Keratinocyte (primary cell): ENCODE data around the gene GEN1. TPM values are rescaled to one million over a fixed set of nuclear protein-coding genes. Genes with fewer than 3 reads are reported as not detected.

Experiments used
- DNase-seq: peaks from one replicate; pipeline ENCODE4 v3.0.0-alpha.2; 2011; ENCODE audit warnings: low read depth, missing footprints, low spot score
- FAIRE-seq: peaks from 2 replicates; lab custom pipeline; 2011; peaks lifted over from hg19 to GRCh38; lab: Jason Lieb, UNC
- H2AFZ ChIP-seq: 2 replicates; pipeline ENCODE4 v1.6.0; 2012; ENCODE audit warnings: low read length, control low read depth, inconsistent platforms; ENCODE audit not compliant: control insufficient read depth
- H3K27ac ChIP-seq: 2 replicates; pipeline ENCODE4 v1.5.1; 2011; ENCODE audit warnings: low read length; ENCODE audit not compliant: control insufficient read depth, insufficient read depth
- H3K27me3 ChIP-seq: 3 replicates; pipeline ENCODE4 v1.6.0; 2011; ENCODE audit warnings: low read length; ENCODE audit not compliant: control insufficient read depth, insufficient read depth; ENCODE audit errors: extremely low read depth
- H3K36me3 ChIP-seq, 2 experiments: 2 replicates in 1 of 2; 3 replicates in 1 of 2; pipeline ENCODE4 v1.5.1; 2011; ENCODE audit warnings: low read length in 2 of 2, mild to moderate bottlenecking in 1 of 2; ENCODE audit not compliant: control insufficient read depth in 2 of 2, insufficient read depth in 2 of 2; ENCODE audit errors: extremely low read depth in 1 of 2
- H3K4me1 ChIP-seq: 3 replicates; pipeline ENCODE4 v1.5.1; 2011; ENCODE audit warnings: low read length; ENCODE audit not compliant: control insufficient read depth, insufficient read depth; ENCODE audit errors: extremely low read depth
- H3K4me2 ChIP-seq: 3 replicates; pipeline ENCODE4 v1.6.0; 2011; ENCODE audit warnings: low read depth, low read length; ENCODE audit not compliant: control insufficient read depth, insufficient read depth; ENCODE audit errors: extremely low read depth
- H3K4me3 ChIP-seq, 3 experiments: fragments of 200-600 bp in 1 of 3; sonication (generic) in 1 of 3; 2 replicates in 2 of 3; 3 replicates in 1 of 3; pipeline ENCODE4 v1.5.1; 2011 to 2016; ENCODE audit warnings: low read length in 3 of 3, mild to moderate bottlenecking in 3 of 3, control low read depth in 2 of 3, inconsistent platforms in 1 of 3, low read depth in 1 of 3, mixed read lengths in 1 of 3, mixed run types in 1 of 3, moderate library complexity in 1 of 3; ENCODE audit not compliant: control insufficient read depth in 2 of 3, insufficient read depth in 2 of 3; ENCODE audit errors: extremely low read depth in 1 of 3
- H3K79me2 ChIP-seq: 2 replicates; pipeline ENCODE4 v1.6.0; 2012; ENCODE audit warnings: low read length; ENCODE audit not compliant: control insufficient read depth, insufficient read depth
- H3K9ac ChIP-seq: 3 replicates; pipeline ENCODE4 v1.6.0; 2011; ENCODE audit warnings: low read length; ENCODE audit not compliant: control insufficient read depth, insufficient read depth; ENCODE audit errors: extremely low read depth
- H3K9me1 ChIP-seq: 3 replicates; pipeline ENCODE4 v1.6.0; 2011; ENCODE audit warnings: low read length; ENCODE audit not compliant: control insufficient read depth, insufficient read depth; ENCODE audit errors: extremely low read depth
- H3K9me3 ChIP-seq: 2 replicates; pipeline ENCODE4 v1.5.1; 2012; ENCODE audit warnings: low read depth, low read length; ENCODE audit not compliant: control insufficient read depth
- H4K20me1 ChIP-seq: 3 replicates; pipeline ENCODE4 v1.6.0; 2011; ENCODE audit warnings: low read length; ENCODE audit not compliant: control insufficient read depth, insufficient read depth; ENCODE audit errors: extremely low read depth
- EZH2 ChIP-seq: IDR thresholded peaks from one replicate; pipeline ENCODE4 v1.6.1; 2012; ENCODE audit warnings: inconsistent platforms, mild to moderate bottlenecking, low read length, moderate library complexity
- dilution Hi-C: fragments of 300-500 bp; cut with MboI; formaldehyde crosslinking; loops from one replicate; pipeline ENCODE4 v1.7.0; 2020; ENCODE audit warnings: low sequenced_read_pairs; ENCODE audit not compliant: extremely low pct_ligation_motif_present
- polyA plus RNA-seq, 5 experiments: library from polyadenylated mRNA; depleted of rRNA in 3 of 5; stranded (reverse) in 3 of 5; stranded (forward) in 1 of 5; unstranded in 1 of 5; fragments of >200 nt; gene quantifications; 1 replicate in 1 of 5; 2 replicates in 3 of 5; 3 replicates in 1 of 5; pipeline versions ENCODE4 v1.2.1 to v1.2.3, GENCODE V29; 2011 to 2012; ENCODE audit warnings: missing spikeins in 2 of 5, low read depth in 1 of 5, low replicate concordance in 1 of 5
- TF ChIP-seq, protein P1 (sequence below), 3 experiments: IDR thresholded peaks in 1 of 3; conservative IDR thresholded peaks in 1 of 3; optimal IDR thresholded peaks in 1 of 3; 2 replicates in 2 of 3; 3 replicates in 1 of 3; pipeline versions ENCODE3 to v1.5.1; 2011; ENCODE audit warnings: low read length in 3 of 3, mild to moderate bottlenecking in 3 of 3, moderate library complexity in 2 of 3, control low read depth in 1 of 3, inconsistent platforms in 1 of 3; ENCODE audit not compliant: insufficient read depth in 2 of 3; ENCODE audit errors: extremely low read depth in 1 of 3

The GEN1 gene
- polyA plus RNA-seq, 1 donor (not counting 4 experiments of a cell fraction or from before 2014, with no cell fraction given), result 17.2 TPM

GRCh38 chr2:17748745-17749144 is 5.2 kb upstream of the GEN1 start:
- Histone ChIP-seq H3K27ac (no peak overlapping the region), H4K20me1 (no peaks in the 10 kb centered on the region), H3K36me3 (peaks cover 6% of the 10 kb centered on the region in 2 experiments), H3K27me3 (no peaks in the 10 kb centered on the region), H3K4me1 (peaks cover 9% of the 10 kb centered on the region), H3K79me2 (peaks cover 58% of the 10 kb centered on the region), H3K4me2 (no peak overlapping the region), H2AFZ (no peak overlapping the region), H3K9me3 (no peaks in the 10 kb centered on the region), H3K9ac (no peak overlapping the region), H3K4me3 (no peak overlapping the region), H3K9me1 (no peaks in the 10 kb centered on the region)
- TF ChIP-seq EZH2, result no peak
- TF ChIP-seq, protein P1, sequence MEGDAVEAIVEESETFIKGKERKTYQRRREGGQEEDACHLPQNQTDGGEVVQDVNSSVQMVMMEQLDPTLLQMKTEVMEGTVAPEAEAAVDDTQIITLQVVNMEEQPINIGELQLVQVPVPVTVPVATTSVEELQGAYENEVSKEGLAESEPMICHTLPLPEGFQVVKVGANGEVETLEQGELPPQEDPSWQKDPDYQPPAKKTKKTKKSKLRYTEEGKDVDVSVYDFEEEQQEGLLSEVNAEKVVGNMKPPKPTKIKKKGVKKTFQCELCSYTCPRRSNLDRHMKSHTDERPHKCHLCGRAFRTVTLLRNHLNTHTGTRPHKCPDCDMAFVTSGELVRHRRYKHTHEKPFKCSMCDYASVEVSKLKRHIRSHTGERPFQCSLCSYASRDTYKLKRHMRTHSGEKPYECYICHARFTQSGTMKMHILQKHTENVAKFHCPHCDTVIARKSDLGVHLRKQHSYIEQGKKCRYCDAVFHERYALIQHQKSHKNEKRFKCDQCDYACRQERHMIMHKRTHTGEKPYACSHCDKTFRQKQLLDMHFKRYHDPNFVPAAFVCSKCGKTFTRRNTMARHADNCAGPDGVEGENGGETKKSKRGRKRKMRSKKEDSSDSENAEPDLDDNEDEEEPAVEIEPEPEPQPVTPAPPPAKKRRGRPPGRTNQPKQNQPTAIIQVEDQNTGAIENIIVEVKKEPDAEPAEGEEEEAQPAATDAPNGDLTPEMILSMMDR (optimal IDR thresholded peaks at IDR 0.05 in 1 of 3, IDR thresholded peaks at IDR 0.05 in 1 of 3, conservative IDR thresholded peaks at IDR 0.05 in 1 of 3; ENCODE audit: extremely low read depth in 1 of 3, insufficient read depth in 2 of 3, low read length in 3 of 3), result no peak
- FAIRE-seq, result no peak
- no peak for DNase-seq
- dilution Hi-C loops, result no loop called here

- H3K36me3 ChIP-seq, result peaks cover 0 to 2% of the 10 kb centered on the region in 2 experiments
- H3K4me2 ChIP-seq, result no peak overlapping the region
- dilution Hi-C loops, result no loop called here
- no peak for DNase-seq
- no peak overlapping the region for H3K4me3 ChIP-seq
- TF ChIP-seq, protein P1 (optimal IDR thresholded peaks at IDR 0.05 in 1 of 3, IDR thresholded peaks at IDR 0.05 in 1 of 3, conservative IDR thresholded peaks at IDR 0.05 in 1 of 3; ENCODE audit: extremely low read depth in 1 of 3, insufficient read depth in 2 of 3, low read length in 3 of 3), result no peak
- TF ChIP-seq EZH2, result no peak
- no peak overlapping the region for H3K27ac ChIP-seq
- peaks cover 9% of the 10 kb centered on the region for H3K4me1 ChIP-seq
- no peaks in the 10 kb centered on the region for H3K9me3 ChIP-seq
- peaks cover 67% of the 10 kb centered on the region for H3K79me2 ChIP-seq
- FAIRE-seq, result no peak
- no peak overlapping the region for H3K9ac ChIP-seq
- H3K9me1 ChIP-seq, result no peaks in the 10 kb centered on the region
- no peaks in the 10 kb centered on the region for H3K27me3 ChIP-seq
- H4K20me1 ChIP-seq, result no peaks in the 10 kb centered on the region
- H2AFZ ChIP-seq, result no peak overlapping the region
Measured at GRCh38 chr2:17749753-17750438, 4.0 kb upstream of the GEN1 start.
